ENCODE data around the gene SLAMF9. TPM values are rescaled to one million over a fixed set of nuclear protein-coding genes. Genes with fewer than 3 reads are reported as not detected.

The SLAMF9 gene
- total RNA-seq, 1 donor from 2014 or later: not detected

GRCh38 chr1:159979257-159979656, 25.2 kb upstream of the SLAMF9 start:
- ATAC-seq (no peak), DNase-seq (no peak)
- intact Hi-C loops (cut with micrococcal nuclease): no loop called here

GRCh38 chr1:159978107-159978398, 24.0 kb upstream of the SLAMF9 start:
- DNase-seq: no peak
- ATAC-seq: no peak
- intact Hi-C loops (cut with micrococcal nuclease): no loop called here

GRCh38 chr1:159977364-159978106, 23.5 kb upstream of the SLAMF9 start:
- no peak for ATAC-seq
- DNase-seq: no peak
- intact Hi-C loops (cut with micrococcal nuclease): no loop called here

GRCh38 chr1:159974350-159974965, 20.4 kb upstream of the SLAMF9 start:
- DNase-seq (no peak), ATAC-seq (no peak)
- intact Hi-C loops (cut with micrococcal nuclease): no loop called here

GRCh38 chr1:159973350-159973940, 19.4 kb upstream of the SLAMF9 start:
- no peak for ATAC-seq
- no peak for DNase-seq
- intact Hi-C loops (cut with micrococcal nuclease): no loop called here

- no peak for ATAC-seq
- intact Hi-C loops (cut with micrococcal nuclease): no loop called here
- no peak for DNase-seq
Measured at GRCh38 chr1:159972443-159973205, 18.6 kb upstream of the SLAMF9 start.

- intact Hi-C loops (cut with micrococcal nuclease): no loop called here
- ATAC-seq (peak; percentile 80), DNase-seq (no peak)
Measured at GRCh38 chr1:159970932-159971342, 16.9 kb upstream of the SLAMF9 start.

- ATAC-seq: no peak
- DNase-seq: no peak
- intact Hi-C loops (cut with micrococcal nuclease): no loop called here
Measured at GRCh38 chr1:159968901-159969300, 14.9 kb upstream of the SLAMF9 start.

GRCh38 chr1:159965263-159965662, 11.2 kb upstream of the SLAMF9 start:
- ATAC-seq (no peak), DNase-seq (no peak)
- intact Hi-C loops (cut with micrococcal nuclease): no loop called here

- DNase-seq: no peak
Measured at GRCh38 chr1:159964144-159964543, 10.1 kb upstream of the SLAMF9 start.

GRCh38 chr1:159962176-159962575, 8.1 kb upstream of the SLAMF9 start:
- intact Hi-C loops (cut with micrococcal nuclease): no loop called here
- no peak for ATAC-seq
- DNase-seq: no peak

More at GRCh38 chr1:159964144-159964543, 10.1 kb upstream of the SLAMF9 start:
- ATAC-seq: no peak
- intact Hi-C loops (cut with micrococcal nuclease): no loop called here

GRCh38 chr1:159961636-159962035, 7.6 kb upstream of the SLAMF9 start:
- ATAC-seq (no peak), DNase-seq (no peak)
- intact Hi-C loops (cut with micrococcal nuclease): no loop called here

GRCh38 chr1:159960721-159961381, 6.8 kb upstream of the SLAMF9 start:
- peak; percentile 91 for ATAC-seq
- intact Hi-C loops (cut with micrococcal nuclease): no loop called here
- DNase-seq: peak; percentile 50

GRCh38 chr1:159959451-159959850, 5.4 kb upstream of the SLAMF9 start:
- no peak for ATAC-seq
- intact Hi-C loops (cut with micrococcal nuclease): no loop called here
- DNase-seq: no peak

- intact Hi-C loops (cut with micrococcal nuclease): no loop called here
- DNase-seq (no peak), ATAC-seq (no peak)
Measured at GRCh38 chr1:159958719-159959380, 4.8 kb upstream of the SLAMF9 start.

- DNase-seq (no peak), ATAC-seq (no peak)
- intact Hi-C loops (cut with micrococcal nuclease): no loop called here
Measured at GRCh38 chr1:159957824-159958268, 3.8 kb upstream of the SLAMF9 start.

- intact Hi-C loops (cut with micrococcal nuclease): no loop called here
- DNase-seq (no peak), ATAC-seq (no peak)
Measured at GRCh38 chr1:159955456-159955855, 1.4 kb upstream of the SLAMF9 start.

- intact Hi-C loops (cut with micrococcal nuclease): no loop called here
- DNase-seq (no peak), ATAC-seq (no peak)
Measured at GRCh38 chr1:159952932-159953331, 1.1 kb downstream of the SLAMF9 start.

GRCh38 chr1:159951551-159951950, 2.5 kb downstream of the SLAMF9 start:
- intact Hi-C loops (cut with micrococcal nuclease): no loop called here
- DNase-seq: no peak
- no peak for ATAC-seq

All from left ventricle myocardium superior (tissue), 1 donor.